ENCODE results near the gene GPC5.

GRCh38 chr13:91630946-91631345 lies 232.5 kb downstream of the GPC5 start:
- TF ChIP-seq EP300 (IDR thresholded peaks at IDR 0.05) = no peak
- TF ChIP-seq MAX (IDR thresholded peaks at IDR 0.05) = no peak
- TF ChIP-seq REST (IDR thresholded peaks at IDR 0.05) = no peak
- TF ChIP-seq E2F6 (IDR thresholded peaks at IDR 0.05; ENCODE audit: borderline replicate concordance, low read depth) = no peak
- TF ChIP-seq POLR2A (IDR thresholded peaks at IDR 0.05; ENCODE audit: low read length) = no peak
- no peak for TF ChIP-seq CEBPB (IDR thresholded peaks at IDR 0.05)
- no peak for TF ChIP-seq ELK1 (IDR thresholded peaks at IDR 0.05; ENCODE audit: low read depth, low read length)
- no peak for TF ChIP-seq JUN (IDR thresholded peaks at IDR 0.05)
- no peak for TF ChIP-seq CTCF (IDR thresholded peaks at IDR 0.05)
- TF ChIP-seq CHD4 (IDR thresholded peaks at IDR 0.05; ENCODE audit: borderline replicate concordance) = no peak
- TF ChIP-seq ZFP36 (IDR thresholded peaks at IDR 0.05; ENCODE audit: borderline replicate concordance, partially characterized antibody) = no peak
- TF ChIP-seq CBX8 (IDR thresholded peaks at IDR 0.05) = no peak

All from A549 (cell line).